ENCODE measurements around the gene NAXE.

Gene NAXE

DNA sequence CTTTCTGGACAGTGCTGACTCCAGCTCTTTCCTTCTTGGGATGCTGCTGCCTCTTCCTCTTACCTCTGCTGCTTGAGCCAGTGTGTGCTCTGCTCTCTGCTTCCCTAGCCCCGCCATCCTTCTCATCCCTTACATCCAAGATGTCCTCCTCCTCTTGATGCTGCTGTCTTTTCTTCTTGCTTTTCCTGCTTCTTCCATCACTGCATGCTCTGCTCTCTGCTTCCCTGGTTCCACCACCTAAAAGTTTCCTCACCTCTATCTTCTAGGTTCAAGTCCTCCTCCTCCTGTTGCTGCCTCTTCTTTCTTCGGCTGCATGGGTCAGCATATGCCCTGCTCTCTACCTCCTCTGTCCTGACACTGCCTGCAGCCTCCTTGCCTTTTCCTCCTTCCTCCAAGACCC, 3.4 kb downstream of the NAXE start:
- H3K27ac ChIP-seq, result no peak overlapping the region
- TF ChIP-seq, protein P1, sequence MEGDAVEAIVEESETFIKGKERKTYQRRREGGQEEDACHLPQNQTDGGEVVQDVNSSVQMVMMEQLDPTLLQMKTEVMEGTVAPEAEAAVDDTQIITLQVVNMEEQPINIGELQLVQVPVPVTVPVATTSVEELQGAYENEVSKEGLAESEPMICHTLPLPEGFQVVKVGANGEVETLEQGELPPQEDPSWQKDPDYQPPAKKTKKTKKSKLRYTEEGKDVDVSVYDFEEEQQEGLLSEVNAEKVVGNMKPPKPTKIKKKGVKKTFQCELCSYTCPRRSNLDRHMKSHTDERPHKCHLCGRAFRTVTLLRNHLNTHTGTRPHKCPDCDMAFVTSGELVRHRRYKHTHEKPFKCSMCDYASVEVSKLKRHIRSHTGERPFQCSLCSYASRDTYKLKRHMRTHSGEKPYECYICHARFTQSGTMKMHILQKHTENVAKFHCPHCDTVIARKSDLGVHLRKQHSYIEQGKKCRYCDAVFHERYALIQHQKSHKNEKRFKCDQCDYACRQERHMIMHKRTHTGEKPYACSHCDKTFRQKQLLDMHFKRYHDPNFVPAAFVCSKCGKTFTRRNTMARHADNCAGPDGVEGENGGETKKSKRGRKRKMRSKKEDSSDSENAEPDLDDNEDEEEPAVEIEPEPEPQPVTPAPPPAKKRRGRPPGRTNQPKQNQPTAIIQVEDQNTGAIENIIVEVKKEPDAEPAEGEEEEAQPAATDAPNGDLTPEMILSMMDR (conservative IDR thresholded peaks at IDR 0.05), result no peak
- TF ChIP-seq ZFX (IDR thresholded peaks at IDR 0.05), result no peak

DNA sequence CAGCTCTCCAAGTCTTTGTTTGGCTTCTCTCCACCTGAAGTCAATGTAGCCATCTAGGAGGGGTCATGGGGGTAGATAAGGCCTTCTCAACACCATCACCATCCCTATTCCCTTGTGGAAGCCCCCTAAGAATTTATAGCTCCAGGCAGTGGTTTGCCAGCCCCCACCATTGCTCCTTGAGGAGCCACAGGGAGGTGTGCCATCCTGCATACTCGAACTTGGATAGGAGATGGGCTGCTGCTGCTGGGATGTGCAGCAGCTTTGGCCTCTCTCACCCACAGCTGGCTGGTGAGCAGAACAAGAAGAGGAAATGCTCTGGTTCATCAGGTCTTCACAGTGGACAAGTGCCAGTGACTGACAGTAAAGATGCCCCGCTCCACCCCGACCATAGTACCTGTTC, 4.8 kb downstream of the NAXE start:
- no peak for TF ChIP-seq ZFX (IDR thresholded peaks at IDR 0.05)
- TF ChIP-seq, protein P1 (conservative IDR thresholded peaks at IDR 0.05), result no peak
- no peak overlapping the region for H3K27ac ChIP-seq

DNA sequence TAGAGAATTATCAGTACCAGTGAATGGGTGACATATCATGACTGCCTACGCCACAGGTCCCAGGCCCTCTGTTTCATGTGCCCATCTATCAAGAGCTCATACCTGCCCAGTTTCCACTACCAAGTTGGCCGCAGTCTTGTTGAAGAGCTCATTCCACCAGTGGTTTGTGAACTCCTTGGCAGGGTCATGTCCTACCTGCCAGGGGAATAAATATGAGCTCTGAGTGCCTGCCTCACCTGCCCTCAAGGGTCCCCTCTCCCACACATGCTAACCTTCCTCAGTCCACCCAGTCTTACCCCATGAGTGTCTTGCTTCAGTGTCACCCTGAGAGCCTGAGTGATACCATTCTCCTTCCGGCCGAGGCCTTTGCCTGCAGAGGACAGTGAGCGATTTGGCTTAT, 6.5 kb downstream of the NAXE start:
- H3K27ac ChIP-seq, result no peak overlapping the region
- TF ChIP-seq, protein P1 (conservative IDR thresholded peaks at IDR 0.05), result no peak
- TF ChIP-seq ZFX (IDR thresholded peaks at IDR 0.05), result no peak

DNA sequence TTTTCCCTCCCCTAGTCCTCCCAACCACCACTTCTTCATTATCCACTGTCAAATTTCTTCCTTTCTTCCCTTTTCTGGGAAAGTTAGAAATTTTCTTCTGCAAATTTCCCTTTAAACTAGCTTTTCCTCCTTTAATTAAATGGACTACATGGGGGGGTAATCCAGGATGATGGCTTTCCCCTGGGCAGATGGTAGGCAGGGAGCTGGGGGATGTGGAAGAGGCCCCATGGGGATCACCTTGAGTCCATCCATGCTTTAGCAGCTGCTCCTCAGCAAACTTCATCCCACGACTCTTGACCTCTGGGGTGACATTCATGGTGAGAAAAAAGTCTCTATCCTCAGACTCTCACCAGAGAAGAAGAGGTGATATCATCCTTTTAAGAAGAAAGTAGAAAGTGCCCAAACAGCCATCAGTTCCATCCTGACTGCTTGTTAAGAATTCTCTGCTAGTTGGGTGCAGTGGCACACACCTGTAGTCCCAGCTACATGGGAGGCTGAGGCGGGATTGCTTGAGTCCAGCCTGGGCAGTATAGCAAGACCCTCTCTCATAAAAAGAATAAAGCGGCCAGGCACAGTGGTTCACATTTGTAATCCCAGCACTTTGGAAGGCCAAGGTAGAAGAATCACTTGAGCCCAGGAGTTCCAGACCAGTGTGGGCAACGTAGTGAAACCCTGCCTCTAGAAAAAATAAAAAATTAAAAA, 7.3 kb downstream of the NAXE start:
- TF ChIP-seq ZFX (IDR thresholded peaks at IDR 0.05), result no peak
- TF ChIP-seq, protein P1 (conservative IDR thresholded peaks at IDR 0.05), result no peak

DNA sequence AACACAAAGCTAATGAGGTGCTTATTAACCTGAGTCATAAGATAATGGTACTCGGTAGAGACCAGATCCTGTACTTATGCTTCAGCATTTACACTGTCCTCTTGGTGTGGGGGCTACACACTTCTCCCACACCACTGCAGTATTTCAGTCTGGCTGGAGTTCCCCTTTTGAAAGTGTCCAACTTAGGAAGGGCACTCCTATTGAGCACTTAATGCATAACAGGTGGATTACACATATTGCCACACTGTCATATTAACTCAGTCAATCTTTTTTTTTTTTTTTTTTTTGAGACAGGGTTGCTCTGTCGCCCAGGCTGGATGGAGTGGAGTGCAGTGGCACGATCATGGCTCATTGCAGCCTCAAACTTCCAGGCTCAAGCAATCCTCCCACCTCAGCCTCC, 8.2 kb downstream of the NAXE start:
- H3K27ac ChIP-seq, result no peak overlapping the region; the same call in 1 of the 2 replicates
- TF ChIP-seq, protein P1 (conservative IDR thresholded peaks at IDR 0.05), result no peak; the same call in 1 of the 2 replicates
- TF ChIP-seq ZFX (IDR thresholded peaks at IDR 0.05), result no peak

More for the DNA sequence above, 7.3 kb downstream of the NAXE start:
- H3K27ac ChIP-seq, result no peak overlapping the region

DNA sequence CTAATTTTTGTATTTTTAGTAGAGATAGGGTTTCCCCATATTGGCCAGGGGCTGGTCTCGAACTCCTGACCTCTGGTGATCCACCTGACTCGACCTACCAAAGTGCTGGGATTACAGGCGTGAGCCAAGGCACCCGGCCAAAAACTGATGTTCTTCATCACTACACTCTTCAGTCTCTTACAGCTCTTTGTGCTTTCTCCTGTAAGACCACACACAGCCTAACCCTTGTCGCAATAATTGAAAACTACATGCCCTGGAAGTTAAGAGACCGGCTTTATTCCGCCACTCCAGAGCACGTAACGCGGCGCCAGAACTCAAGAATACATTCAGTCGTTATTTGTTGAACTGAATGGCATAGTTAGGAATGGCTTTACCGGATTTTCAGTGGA, 9.2 kb downstream of the NAXE start:
- H3K27ac ChIP-seq, result peak overlapping the region; percentile 83
- TF ChIP-seq ZFX (IDR thresholded peaks at IDR 0.05), result no peak
- TF ChIP-seq, protein P1 (conservative IDR thresholded peaks at IDR 0.05), result no peak

DNA sequence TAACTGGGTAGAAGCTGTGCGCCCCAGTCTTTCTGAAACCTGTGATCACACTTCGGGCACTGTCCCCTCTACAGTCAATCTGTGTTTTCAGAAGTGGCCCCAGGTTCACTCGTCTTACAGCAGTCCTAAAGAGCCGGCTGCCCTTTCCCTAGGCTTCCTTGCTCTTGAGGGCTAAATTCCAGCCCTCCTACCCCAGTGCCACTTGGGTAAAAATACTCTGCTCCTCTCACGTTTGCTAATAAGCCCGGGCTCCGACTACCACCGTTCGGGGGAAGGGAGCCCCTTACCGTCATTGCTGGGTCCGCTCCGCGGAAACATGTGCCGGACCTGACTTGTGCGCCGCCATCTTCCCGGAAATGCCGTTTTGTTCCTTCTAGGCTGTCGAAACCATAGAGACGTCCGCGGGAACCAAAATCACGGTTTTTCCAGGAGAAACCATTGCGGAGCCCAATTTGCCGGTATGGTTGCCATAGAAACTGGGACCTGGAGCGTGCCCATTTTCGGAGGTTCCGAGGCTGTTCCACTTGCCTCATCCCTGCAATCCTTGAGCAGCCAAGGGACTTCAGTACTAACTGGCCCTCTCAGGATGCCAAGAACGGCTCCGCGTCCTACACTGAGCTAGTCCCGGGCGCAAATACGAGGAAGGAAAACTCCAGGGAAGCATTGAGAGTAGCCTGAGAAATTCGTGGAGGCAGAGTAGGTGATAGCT, 9.7 kb downstream of the NAXE start, which contains the start of gene GPATCH4:
Gene GPATCH4, minus strand, starts transcription at position 358 of the 709 bp plus-strand sequence.
- TF ChIP-seq ZFX (IDR thresholded peaks at IDR 0.05), result no peak
- TF ChIP-seq, protein P1 (conservative IDR thresholded peaks at IDR 0.05), result no peak
- H3K27ac ChIP-seq, result peak within 1 kb of the TSS; percentile 83
